DOHH2 (cell line): ENCODE results near the gene HES4.

ENCODE experiments used
- CTCF ChIP-seq: fragments of 200-600 bp; sonication (generic); IDR thresholded peaks from one replicate; pipeline ENCODE4 v1.5.1; 2014; ENCODE audit warnings: antibody characterized with exemption, mild to moderate bottlenecking, low read depth, low read length; ENCODE audit not compliant: poor library complexity, severe bottlenecking
- EZH2phosphoT487 ChIP-seq: fragments of 200-600 bp; sonication (generic); IDR thresholded peaks from 2 replicates; pipeline ENCODE4 v1.6.1; 2017; ENCODE audit warnings: borderline replicate concordance, mild to moderate bottlenecking, antibody characterized with exemption, low read length, moderate library complexity, mixed read lengths

- TF ChIP-seq CTCF = no peak
- TF ChIP-seq EZH2phosphoT487 = no peak
Measured at GRCh38 chr1:1006305-1007159, 6.6 kb upstream of the HES4 start.
